Common myeloid progenitor, CD34-positive (primary cell): ENCODE results near the gene TMEM238L.

Experiments
- CTCF ChIA-PET: fragments of 350-600 bp; sonication (Branson Sonifier 250); formaldehyde crosslinking; loops from one replicate; lab custom pipeline; 2021; ENCODE audit warnings: antibody characterized with exemption; lab: Charles Lee
- POLR2A ChIA-PET: fragments of 350-600 bp; sonication (Branson Sonifier 250); formaldehyde crosslinking; loops from one replicate; lab custom pipeline; 2021; ENCODE audit warnings: antibody characterized with exemption; lab: Charles Lee
- DNase-seq, 3 donors: peaks; one replicate each; pipeline versions ENCODE4 v3.0.0 to v3.0.0-alpha.2; 2013
- H3K27ac ChIP-seq, 2 experiments: 1 replicate in 1 of 2; 2 replicates in 1 of 2; pipeline ENCODE4 v1.7.0; 2013; ENCODE audit warnings: inconsistent platforms in 2 of 2, low read length in 2 of 2, mild to moderate bottlenecking in 2 of 2, low read depth in 1 of 2, moderate library complexity in 1 of 2; ENCODE audit not compliant: severe bottlenecking in 2 of 2, insufficient read depth in 1 of 2, poor library complexity in 1 of 2
- H3K27me3 ChIP-seq, 5 experiments: replicated peaks in 2 of 5; 1 replicate in 3 of 5; 2 replicates in 2 of 5; pipeline versions ENCODE4 v1.6.1 to v1.7.0; 2013; ENCODE audit warnings: low read length in 4 of 5, mild to moderate bottlenecking in 2 of 5, moderate library complexity in 2 of 5, inconsistent platforms in 1 of 5; ENCODE audit not compliant: insufficient read depth in 5 of 5, control insufficient read depth in 4 of 5
- H3K36me3 ChIP-seq, 4 experiments: 1 replicate in 2 of 4; 2 replicates in 2 of 4; pipeline versions ENCODE4 v1.6.1 to v1.7.0; 2013; ENCODE audit warnings: low read length in 3 of 4, control low read depth in 1 of 4, mild to moderate bottlenecking in 1 of 4; ENCODE audit not compliant: control insufficient read depth in 4 of 4, insufficient read depth in 4 of 4
- H3K4me1 ChIP-seq, 4 experiments: 1 replicate in 3 of 4; 2 replicates in 1 of 4; pipeline versions ENCODE4 v1.6.1 to v1.7.1; 2013; ENCODE audit warnings: low read length in 3 of 4, mild to moderate bottlenecking in 3 of 4, control low read depth in 1 of 4, inconsistent platforms in 1 of 4, moderate library complexity in 1 of 4; ENCODE audit not compliant: control insufficient read depth in 4 of 4, insufficient read depth in 4 of 4; ENCODE audit errors: control extremely low read depth in 1 of 4
- H3K4me3 ChIP-seq, 7 experiments: 1 replicate in 4 of 7; 2 replicates in 3 of 7; pipeline versions ENCODE4 v1.5.1 to v1.7.0; 2013; ENCODE audit warnings: mild to moderate bottlenecking in 7 of 7, low read length in 6 of 7, moderate library complexity in 6 of 7, inconsistent platforms in 2 of 7, low read depth in 2 of 7, control low read depth in 1 of 7; ENCODE audit not compliant: insufficient read depth in 4 of 7, control insufficient read depth in 1 of 7; ENCODE audit errors: extremely low read depth in 1 of 7
- H3K9me3 ChIP-seq, 5 experiments: 1 replicate in 4 of 5; 2 replicates in 1 of 5; pipeline versions ENCODE4 v1.6.1 to v1.7.1; 2013; ENCODE audit warnings: low read length in 4 of 5, mild to moderate bottlenecking in 2 of 5, inconsistent platforms in 1 of 5, low read depth in 1 of 5, moderate library complexity in 1 of 5; ENCODE audit not compliant: control insufficient read depth in 4 of 5, insufficient read depth in 2 of 5; ENCODE audit errors: control extremely low read depth in 1 of 5
- whole genome bisulfite sequencing: methylation state at CpG from one replicate; pipeline ENCODE4 v1.1.5; 2013; ENCODE audit not compliant: insufficient coverage; 5-methylcytosine and 5-hydroxymethylcytosine counted together

TMEM238L gene

GRCh38 chr17:10838682-10839081 is 34.8 kb upstream of the TMEM238L start:
- CTCF ChIA-PET: interaction anchor here (0.6 kb wide), 1 partner anchor 798 kb away, joined by 3 read pairs; no protein-coding TSS in a partner anchor
- no peaks in the 10 kb centered on the region for H3K9me3 ChIP-seq
- no peak overlapping the region for H3K27ac ChIP-seq
- H3K4me3 ChIP-seq: no peak overlapping the region
- WGBS: 91% methylated on average over 4 of the region's 5 CpGs
- H3K4me1 ChIP-seq: no peaks in the 10 kb centered on the region
- DNase-seq: no peak
- POLR2A ChIA-PET: no interaction called here
- H3K27me3 ChIP-seq: peaks cover 0 to 2% (median 0%) of the 10 kb centered on the region in 5 experiments
- no peaks in the 10 kb centered on the region for H3K36me3 ChIP-seq

DNA sequence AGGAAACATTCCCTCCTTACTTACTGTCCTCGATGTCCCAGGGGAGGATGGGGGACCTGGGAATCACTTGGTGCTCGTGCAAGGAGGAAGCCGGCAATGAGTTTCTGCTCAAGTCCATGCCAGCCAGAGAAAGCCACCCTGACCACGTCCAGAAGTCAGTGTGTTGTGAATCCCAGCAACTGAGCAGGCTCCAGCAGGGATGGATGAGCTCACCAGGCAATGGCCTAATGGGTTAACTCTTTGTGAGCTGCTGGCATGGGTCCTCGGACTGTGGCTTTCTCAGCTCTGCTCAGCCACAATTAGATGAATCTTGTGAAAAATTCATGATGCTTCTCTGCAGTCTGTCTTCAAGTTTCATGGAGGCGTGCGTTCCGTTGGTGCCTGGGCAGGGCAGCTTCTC is 34.0 kb upstream of the TMEM238L start, which contains the start of gene PIRT:
Gene PIRT (minus strand): TSS at position 167 of the 400 bp plus-strand sequence. CDS start 12,442 bp downstream, outside the sequence.
- DNase-seq: no peak
- no peak within 1 kb of the TSS for H3K27ac ChIP-seq
- no peaks in the 10 kb centered on the region for H3K9me3 ChIP-seq
- ChIA-PET CTCF (no interaction called here), POLR2A (no interaction called here)
- H3K36me3 ChIP-seq: no peaks in the 10 kb centered on the region
- 83% methylated on average over 8 of the region's 8 CpGs for WGBS
- H3K4me1 ChIP-seq: no peaks in the 10 kb centered on the region
- H3K4me3 ChIP-seq: no peak within 1 kb of the TSS
- H3K27me3 ChIP-seq: peaks cover 0 to 2% (median 0%) of the 10 kb centered on the region in 5 experiments

- Histone ChIP-seq H3K9me3 (no peaks in the 10 kb centered on the region), H3K27me3 (peaks cover 0 to 2% (median 0%) of the 10 kb centered on the region in 5 experiments), H3K36me3 (no peaks in the 10 kb centered on the region), H3K4me3 (no peak overlapping the region), H3K4me1 (no peaks in the 10 kb centered on the region), H3K27ac (no peak overlapping the region)
- no peak for DNase-seq
- ChIA-PET CTCF (no interaction called here), POLR2A (no interaction called here)
- WGBS: 93% methylated on average over 14 of the region's 15 CpGs
Observed at GRCh38 chr17:10836966-10837590, 33.2 kb upstream of the TMEM238L start.

DNA sequence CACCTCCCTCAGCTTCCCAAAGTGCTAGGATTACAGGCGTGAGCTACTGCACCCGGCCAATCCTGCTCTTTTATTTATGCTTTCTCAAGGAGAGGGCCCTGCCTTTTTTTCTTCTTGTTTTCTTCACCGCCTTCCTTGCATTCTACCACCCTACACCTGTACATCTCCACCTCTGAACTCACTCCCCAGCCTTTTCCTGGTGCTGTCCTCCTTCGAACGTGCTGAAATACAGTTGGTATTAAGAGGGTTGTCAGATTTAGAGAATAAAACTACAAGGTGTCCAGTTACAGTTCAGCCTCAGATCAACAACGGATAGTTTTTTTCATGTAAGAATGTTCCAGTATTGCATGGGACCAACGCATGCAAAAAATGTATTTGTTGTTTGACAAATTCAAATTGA is 32.2 kb upstream of the TMEM238L start:
- WGBS: 98% methylated on average over 4 of the region's 7 CpGs

GRCh38 chr17:10831696-10832095 is 27.8 kb upstream of the TMEM238L start:
- ChIA-PET POLR2A (no interaction called here), CTCF (interaction anchor here (2.3 kb wide), 1 partner anchor 13 kb away, joined by 9 read pairs; no protein-coding TSS in a partner anchor)
- H3K9me3 ChIP-seq: no peaks in the 10 kb centered on the region
- H3K27me3 ChIP-seq: peaks cover 0 to 1% (median 0%) of the 10 kb centered on the region in 5 experiments
- H3K4me3 ChIP-seq: no peak overlapping the region
- H3K27ac ChIP-seq: no peak overlapping the region
- no peaks in the 10 kb centered on the region for H3K36me3 ChIP-seq
- H3K4me1 ChIP-seq: no peaks in the 10 kb centered on the region
- WGBS: 97% methylated on average over 5 of the region's 5 CpGs
- no peak for DNase-seq

More for the DNA sequence above, 32.2 kb upstream of the TMEM238L start:
- H3K9me3 ChIP-seq: no peaks in the 10 kb centered on the region
- ChIA-PET CTCF (interaction anchor here (1.3 kb wide), 1 partner anchor 99 kb away, joined by 4 read pairs; no protein-coding TSS in a partner anchor), POLR2A (no interaction called here)
- peaks cover 0 to 2% (median 0%) of the 10 kb centered on the region in 5 experiments for H3K27me3 ChIP-seq
- H3K27ac ChIP-seq: no peak overlapping the region
- no peak overlapping the region for H3K4me3 ChIP-seq
- H3K4me1 ChIP-seq: no peaks in the 10 kb centered on the region
- DNase-seq: no peak
- no peaks in the 10 kb centered on the region for H3K36me3 ChIP-seq

DNA sequence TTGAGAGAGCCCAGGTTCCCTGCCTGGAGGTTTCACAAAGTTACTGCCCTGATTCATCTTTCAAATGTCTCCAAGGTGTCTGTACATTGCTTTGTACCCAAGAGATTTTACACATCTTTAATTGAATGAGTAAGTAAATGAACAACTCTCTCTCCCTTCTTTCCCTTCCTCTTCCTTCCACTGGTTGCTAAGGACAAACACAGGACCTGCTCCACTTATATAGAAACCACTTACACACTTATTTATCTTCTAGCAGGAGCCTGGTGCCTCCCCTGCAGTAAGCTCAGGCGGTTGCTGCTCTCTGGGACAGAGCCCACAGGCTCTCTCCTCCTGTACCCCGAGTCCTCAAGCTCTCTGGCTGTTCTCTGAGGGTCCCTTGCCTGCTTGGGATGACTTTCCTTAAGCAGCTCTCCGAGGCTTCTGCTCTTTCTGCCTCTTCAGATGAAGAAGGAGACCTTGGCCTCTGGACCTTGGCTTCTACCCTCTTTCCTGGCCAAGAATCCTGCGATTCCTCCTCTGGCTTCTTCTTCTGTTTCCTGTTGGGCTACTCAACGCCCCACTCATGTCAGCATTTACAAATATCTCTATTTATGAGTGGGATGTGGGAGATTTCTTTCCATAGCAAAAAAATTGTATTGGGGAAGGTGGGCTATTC is 24.1 kb upstream of the TMEM238L start:
- Histone ChIP-seq H3K36me3 (no peaks in the 10 kb centered on the region), H3K27ac (no peak overlapping the region), H3K9me3 (no peaks in the 10 kb centered on the region), H3K4me3 (no peak overlapping the region), H3K4me1 (no peaks in the 10 kb centered on the region), H3K27me3 (peaks cover 0 to 1% (median 0%) of the 10 kb centered on the region in 5 experiments)
- POLR2A ChIA-PET: no interaction called here
- no peak for DNase-seq
- CTCF ChIA-PET: no interaction called here
- WGBS: 86% methylated on average over 3 of the region's 5 CpGs

GRCh38 chr17:10824874-10825273 is 21.0 kb upstream of the TMEM238L start:
- no peak for DNase-seq
- no peak overlapping the region for H3K27ac ChIP-seq
- no peaks in the 10 kb centered on the region for H3K36me3 ChIP-seq
- no peak overlapping the region for H3K4me3 ChIP-seq
- CTCF ChIA-PET: interaction anchor here (1.2 kb wide), 1 partner anchor 88 kb away, joined by 3 read pairs; no protein-coding TSS in a partner anchor
- H3K27me3 ChIP-seq: peaks cover 0 to 1% (median 0%) of the 10 kb centered on the region in 5 experiments
- H3K9me3 ChIP-seq: no peaks in the 10 kb centered on the region
- POLR2A ChIA-PET: no interaction called here
- no peaks in the 10 kb centered on the region for H3K4me1 ChIP-seq
- 97% methylated on average over 7 of the region's 7 CpGs for WGBS
